ENCODE measurements around the gene MTR. TPM values are rescaled to one million over a fixed set of nuclear protein-coding genes. Genes with fewer than 3 reads are reported as not detected.

The MTR gene
- total RNA-seq, 1 experiment from 2014 or later, result 24.6 TPM

DNA sequence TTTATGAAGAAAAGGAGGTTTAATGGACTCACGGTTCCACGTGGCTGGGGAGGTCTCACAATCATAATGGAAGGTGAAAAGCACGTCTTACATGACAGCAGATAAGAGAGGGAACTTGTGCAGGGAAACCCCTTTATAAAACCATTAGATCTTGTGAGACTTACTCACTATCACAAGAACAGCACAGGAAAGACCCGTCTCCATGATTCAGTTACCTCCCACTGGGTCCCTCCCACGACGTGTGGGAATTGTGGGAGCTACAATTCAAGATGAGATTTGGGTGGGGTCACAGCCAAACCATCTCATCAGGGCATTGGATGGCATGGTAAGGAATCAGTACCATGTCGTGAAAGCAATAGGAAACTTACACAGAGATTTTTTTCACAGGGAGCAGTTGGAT is 63.1 kb downstream of the MTR start (continued):
- no peak for TF ChIP-seq EZH2 (IDR thresholded peaks at IDR 0.05)
- no peak for TF ChIP-seq SRF (IDR thresholded peaks at IDR 0.05; ENCODE audit: low read depth)
- TF ChIP-seq FOSL1 (IDR thresholded peaks at IDR 0.05; ENCODE audit: low read depth), result no peak
- TF ChIP-seq ZNF274 (IDR thresholded peaks at IDR 0.05; ENCODE audit: low read depth, low read length), result no peak
- no peak for TF ChIP-seq SIN3A (IDR thresholded peaks at IDR 0.05; ENCODE audit: low read depth)
- no peak for TF ChIP-seq MAX (IDR thresholded peaks at IDR 0.05)
- no peak for TF ChIP-seq CBX3 (IDR thresholded peaks at IDR 0.05; ENCODE audit: low read depth)
- no peak for TF ChIP-seq ELF1 (IDR thresholded peaks at IDR 0.05; ENCODE audit: borderline replicate concordance, low read depth)
- TF ChIP-seq SP1 (IDR thresholded peaks at IDR 0.05; ENCODE audit: low read depth), result no peak
- TF ChIP-seq POLR2A (IDR thresholded peaks at IDR 0.05; ENCODE audit: borderline replicate concordance, extremely low read depth, insufficient read depth, insufficient read length), result no peak
- no peak for TF ChIP-seq YY1 (IDR thresholded peaks at IDR 0.05; ENCODE audit: extremely low read depth, insufficient replicate concordance, low read depth, low read length)
- TF ChIP-seq CEBPB (IDR thresholded peaks at IDR 0.05; ENCODE audit: low read depth), result no peak
- TF ChIP-seq POLR2AphosphoS5 (IDR thresholded peaks at IDR 0.05; ENCODE audit: low read depth, low read length), result no peak

GRCh38 chr1:236860101-236860500 is 65.0 kb downstream of the MTR start:
- POLR2A ChIA-PET, result no interaction called here
- TF ChIP-seq ELF1 (IDR thresholded peaks at IDR 0.05; ENCODE audit: borderline replicate concordance, low read depth) (no peak), JUND (IDR thresholded peaks at IDR 0.05) (no peak), EGR1 (IDR thresholded peaks at IDR 0.05; ENCODE audit: low read depth) (no peak), CBX3 (IDR thresholded peaks at IDR 0.05; ENCODE audit: low read depth) (no peak), POLR2AphosphoS5 (IDR thresholded peaks at IDR 0.05; ENCODE audit: low read depth, low read length) (no peak), SP1 (IDR thresholded peaks at IDR 0.05; ENCODE audit: low read depth) (no peak), SIN3A (IDR thresholded peaks at IDR 0.05; ENCODE audit: low read depth) (no peak), ZNF274 (IDR thresholded peaks at IDR 0.05; ENCODE audit: low read depth, low read length) (no peak), SRF (IDR thresholded peaks at IDR 0.05; ENCODE audit: low read depth) (no peak), FOSL1 (IDR thresholded peaks at IDR 0.05; ENCODE audit: low read depth) (no peak), ZFX (IDR thresholded peaks at IDR 0.05) (no peak), EZH2 (IDR thresholded peaks at IDR 0.05) (no peak), TCF7L2 (IDR thresholded peaks at IDR 0.05; ENCODE audit: borderline replicate concordance, extremely low read depth, insufficient read depth, insufficient read length) (no peak), POLR2A (IDR thresholded peaks at IDR 0.05; ENCODE audit: borderline replicate concordance, extremely low read depth, insufficient read depth, insufficient read length) (no peak)
- TF ChIP-seq, protein P1, sequence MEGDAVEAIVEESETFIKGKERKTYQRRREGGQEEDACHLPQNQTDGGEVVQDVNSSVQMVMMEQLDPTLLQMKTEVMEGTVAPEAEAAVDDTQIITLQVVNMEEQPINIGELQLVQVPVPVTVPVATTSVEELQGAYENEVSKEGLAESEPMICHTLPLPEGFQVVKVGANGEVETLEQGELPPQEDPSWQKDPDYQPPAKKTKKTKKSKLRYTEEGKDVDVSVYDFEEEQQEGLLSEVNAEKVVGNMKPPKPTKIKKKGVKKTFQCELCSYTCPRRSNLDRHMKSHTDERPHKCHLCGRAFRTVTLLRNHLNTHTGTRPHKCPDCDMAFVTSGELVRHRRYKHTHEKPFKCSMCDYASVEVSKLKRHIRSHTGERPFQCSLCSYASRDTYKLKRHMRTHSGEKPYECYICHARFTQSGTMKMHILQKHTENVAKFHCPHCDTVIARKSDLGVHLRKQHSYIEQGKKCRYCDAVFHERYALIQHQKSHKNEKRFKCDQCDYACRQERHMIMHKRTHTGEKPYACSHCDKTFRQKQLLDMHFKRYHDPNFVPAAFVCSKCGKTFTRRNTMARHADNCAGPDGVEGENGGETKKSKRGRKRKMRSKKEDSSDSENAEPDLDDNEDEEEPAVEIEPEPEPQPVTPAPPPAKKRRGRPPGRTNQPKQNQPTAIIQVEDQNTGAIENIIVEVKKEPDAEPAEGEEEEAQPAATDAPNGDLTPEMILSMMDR (IDR thresholded peaks at IDR 0.05 in 2 of 3, conservative IDR thresholded peaks at IDR 0.05 in 1 of 3; ENCODE audit: borderline replicate concordance in 1 of 3, insufficient read depth in 1 of 3, low read depth in 2 of 3, low read length in 2 of 3), result no peak
- RAD21 ChIA-PET (ENCODE audit: low non-redundant PET in 1 of 2, low total read pairs in 2 of 2, uncharacterized antibody in 2 of 2, unreplicated experiment in 2 of 2), result no interaction called here
- no peak overlapping the region for H3K4me3 ChIP-seq (replicated peaks in 1 of 2; ENCODE audit: low read depth in 1 of 2, low read length in 2 of 2)
- no peaks in the 10 kb centered on the region for H3K9me2 ChIP-seq (ENCODE audit: insufficient read depth)
- H4K20me1 ChIP-seq (ENCODE audit: insufficient read depth), result no peaks in the 10 kb centered on the region
- CTCF ChIA-PET, result no interaction called here
- no peak overlapping the region for H3K4me2 ChIP-seq (ENCODE audit: low read length)
- DNase-seq (ENCODE audit: low read depth, low spot score) (no peak), ATAC-seq (no peak)
- no peak overlapping the region for H3K9ac ChIP-seq (ENCODE audit: low read length)
- no peaks in the 10 kb centered on the region for H3K9me3 ChIP-seq (ENCODE audit: control insufficient read depth in 1 of 2, insufficient read depth in 1 of 2, low read depth in 1 of 2, low read length in 2 of 2)
- BruUV-seq (replicated peaks), result no TSS peak
- no peaks in the 10 kb centered on the region for H3K27me3 ChIP-seq (ENCODE audit: insufficient read depth, low read length)
- intact Hi-C loops (cut with micrococcal nuclease), result no loop called here
- no peak overlapping the region for H3K27ac ChIP-seq (ENCODE audit: low read depth, low read length)
- H3K36me3 ChIP-seq (ENCODE audit: control insufficient read depth in 1 of 2, insufficient read depth in 2 of 2, low read length in 2 of 2), result peaks cover 5 to 8% of the 10 kb centered on the region in 2 experiments; a peak in 2 of 4 replicates
- no peak overlapping the region for H2AFZ ChIP-seq (ENCODE audit: low read depth, low read length, poor library complexity, severe bottlenecking)
- no peaks in the 10 kb centered on the region for H3K4me1 ChIP-seq (ENCODE audit: control insufficient read depth in 1 of 2, insufficient read depth in 2 of 2, low read length in 2 of 2)
- no peaks in the 10 kb centered on the region for H3K79me2 ChIP-seq (ENCODE audit: insufficient read depth, low read length)

Measured in HCT116 (cell line).